Sigmoid colon (tissue), 4 donors: ENCODE measurements around the gene FGF11.
"Not testable (repeated sequence)": the region's sequence is repeated elsewhere in the genome, so short reads cannot be mapped to it uniquely, and the experiment has no call there.

Experiments
- EP300 ChIP-seq, 4 donors: sonication (generic); formaldehyde crosslinking; IDR thresholded peaks; one replicate each; pipeline ENCODE4 v1.6.1; 2017; ENCODE audit warnings: antibody characterized with exemption in 4 of 4
- POLR2A ChIP-seq, 2 donors: fragments of 450-650 bp; IDR thresholded peaks; one replicate each; pipeline ENCODE4 v1.6.1; 2016; ENCODE audit warnings: antibody characterized with exemption in 2 of 2, mild to moderate bottlenecking in 2 of 2, moderate library complexity in 2 of 2
- POLR2AphosphoS5 ChIP-seq, 4 donors: sonication (generic); formaldehyde crosslinking; IDR thresholded peaks; one replicate each; pipeline ENCODE4 v1.6.1; 2017; ENCODE audit warnings: antibody characterized with exemption in 4 of 4
- TF ChIP-seq, protein P1 (sequence below), 4 experiments: fragments of 450-650 bp in 3 of 4; fragments of 200-600 bp in 1 of 4; IDR thresholded peaks; one replicate each; pipeline ENCODE4 v1.5.1; 2016 to 2019; ENCODE audit warnings: antibody characterized with exemption in 4 of 4, mild to moderate bottlenecking in 3 of 4, moderate library complexity in 2 of 4

DNA sequence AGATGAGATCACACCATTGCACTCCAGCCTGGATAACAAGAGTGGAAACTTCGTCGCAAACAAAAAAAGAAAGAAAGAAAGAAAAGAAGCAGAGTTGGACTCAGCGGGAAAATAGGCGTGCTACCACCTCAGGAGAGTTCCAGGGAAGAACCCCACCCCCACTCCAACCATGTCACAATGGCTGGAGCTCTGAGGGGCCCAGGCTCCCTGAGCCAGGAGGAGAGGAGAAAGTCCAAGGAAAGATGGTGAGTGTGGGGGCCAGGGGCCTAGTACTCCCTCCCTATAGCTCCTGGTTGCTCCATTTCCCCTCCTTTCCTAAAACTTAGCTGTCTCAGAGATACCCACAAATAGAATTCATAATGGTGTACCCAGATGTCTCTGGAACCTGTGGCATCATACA, 42.0 kb downstream of the FGF11 start, which contains the start of gene SLC35G6:
- not testable (repeated sequence) for TF ChIP-seq POLR2A, EP300, POLR2AphosphoS5 (IDR thresholded peaks at IDR 0.05)
- TF ChIP-seq, protein P1, sequence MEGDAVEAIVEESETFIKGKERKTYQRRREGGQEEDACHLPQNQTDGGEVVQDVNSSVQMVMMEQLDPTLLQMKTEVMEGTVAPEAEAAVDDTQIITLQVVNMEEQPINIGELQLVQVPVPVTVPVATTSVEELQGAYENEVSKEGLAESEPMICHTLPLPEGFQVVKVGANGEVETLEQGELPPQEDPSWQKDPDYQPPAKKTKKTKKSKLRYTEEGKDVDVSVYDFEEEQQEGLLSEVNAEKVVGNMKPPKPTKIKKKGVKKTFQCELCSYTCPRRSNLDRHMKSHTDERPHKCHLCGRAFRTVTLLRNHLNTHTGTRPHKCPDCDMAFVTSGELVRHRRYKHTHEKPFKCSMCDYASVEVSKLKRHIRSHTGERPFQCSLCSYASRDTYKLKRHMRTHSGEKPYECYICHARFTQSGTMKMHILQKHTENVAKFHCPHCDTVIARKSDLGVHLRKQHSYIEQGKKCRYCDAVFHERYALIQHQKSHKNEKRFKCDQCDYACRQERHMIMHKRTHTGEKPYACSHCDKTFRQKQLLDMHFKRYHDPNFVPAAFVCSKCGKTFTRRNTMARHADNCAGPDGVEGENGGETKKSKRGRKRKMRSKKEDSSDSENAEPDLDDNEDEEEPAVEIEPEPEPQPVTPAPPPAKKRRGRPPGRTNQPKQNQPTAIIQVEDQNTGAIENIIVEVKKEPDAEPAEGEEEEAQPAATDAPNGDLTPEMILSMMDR (IDR thresholded peaks at IDR 0.05): not testable (repeated sequence)
